T47D (cell line): ENCODE data around the gene GRIPAP1.

ENCODE experiments used
- DNase-seq, 2 experiments: peaks; one replicate each; pipeline versions ENCODE4 v3.0.0 to v3.0.0-alpha.2; 2011 to 2012; ENCODE audit warnings: low read depth in 1 of 2, low spot score in 1 of 2
- JUND ChIP-seq: IDR thresholded peaks from 2 replicates; pipeline ENCODE4 v1.6.1; 2012; ENCODE audit warnings: low read depth
- in situ Hi-C: cut with HindIII; loops from 2 replicates; pipeline ENCODE4 v1.10.0; 2016; ENCODE audit warnings: low sequenced_read_pairs, low pct_unique_long_range_greater_than_20kb

Gene GRIPAP1

DNA sequence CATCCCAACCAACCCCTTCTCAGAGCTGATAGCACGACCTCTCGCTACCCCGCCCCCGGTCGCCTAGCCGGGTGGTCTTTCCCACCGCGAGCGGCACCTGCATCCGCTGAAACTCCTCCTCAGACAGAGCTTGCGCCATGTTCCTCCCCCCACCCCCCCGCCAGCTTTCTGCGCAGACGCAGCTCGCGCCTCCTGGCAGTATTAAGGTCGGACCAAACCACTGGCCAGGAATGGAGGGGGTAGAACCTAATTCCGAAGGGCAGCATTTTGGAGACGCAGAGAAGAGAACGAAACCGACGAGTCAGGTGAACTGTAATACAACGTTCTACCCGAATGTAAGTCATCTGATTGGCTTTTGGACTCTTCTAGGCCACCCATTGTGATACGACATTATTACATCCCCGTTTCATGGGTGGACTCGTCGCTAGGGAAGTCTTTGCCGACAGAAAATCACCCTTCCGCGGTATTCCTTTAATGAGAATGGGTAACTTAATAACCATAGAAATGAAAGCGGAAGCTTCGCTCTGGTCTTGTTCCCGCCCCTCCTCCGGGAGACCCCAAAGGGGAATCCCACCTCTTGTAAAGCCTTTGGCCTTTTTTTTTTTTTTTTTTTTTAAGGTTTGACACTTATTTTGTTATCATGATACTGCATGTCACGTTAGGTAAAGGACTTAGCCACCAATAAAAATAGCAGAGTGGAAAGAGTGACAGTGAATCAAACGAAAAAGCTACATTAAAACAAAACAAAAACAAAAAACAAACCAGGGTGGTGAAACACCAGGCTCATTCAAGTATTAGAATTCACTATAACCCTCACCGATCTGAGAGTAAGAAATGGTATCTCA lies at the start of gene GRIPAP1:
Gene GRIPAP1 (minus strand): TSS at position 174 of the 845 bp plus-strand sequence. CDS start 35 bp downstream, at position 139.
- in situ Hi-C loops = no loop called here
- TF ChIP-seq JUND = no peak

GRCh38 chrX:49043987-49044281 lies 41.9 kb upstream of the GRIPAP1 start:
- in situ Hi-C loops = no loop called here
- TF ChIP-seq JUND = no peak
- DNase-seq = no peak

More for the DNA sequence above, at the start of gene GRIPAP1:
- DNase-seq = peak; percentile 65 to 93

DNA sequence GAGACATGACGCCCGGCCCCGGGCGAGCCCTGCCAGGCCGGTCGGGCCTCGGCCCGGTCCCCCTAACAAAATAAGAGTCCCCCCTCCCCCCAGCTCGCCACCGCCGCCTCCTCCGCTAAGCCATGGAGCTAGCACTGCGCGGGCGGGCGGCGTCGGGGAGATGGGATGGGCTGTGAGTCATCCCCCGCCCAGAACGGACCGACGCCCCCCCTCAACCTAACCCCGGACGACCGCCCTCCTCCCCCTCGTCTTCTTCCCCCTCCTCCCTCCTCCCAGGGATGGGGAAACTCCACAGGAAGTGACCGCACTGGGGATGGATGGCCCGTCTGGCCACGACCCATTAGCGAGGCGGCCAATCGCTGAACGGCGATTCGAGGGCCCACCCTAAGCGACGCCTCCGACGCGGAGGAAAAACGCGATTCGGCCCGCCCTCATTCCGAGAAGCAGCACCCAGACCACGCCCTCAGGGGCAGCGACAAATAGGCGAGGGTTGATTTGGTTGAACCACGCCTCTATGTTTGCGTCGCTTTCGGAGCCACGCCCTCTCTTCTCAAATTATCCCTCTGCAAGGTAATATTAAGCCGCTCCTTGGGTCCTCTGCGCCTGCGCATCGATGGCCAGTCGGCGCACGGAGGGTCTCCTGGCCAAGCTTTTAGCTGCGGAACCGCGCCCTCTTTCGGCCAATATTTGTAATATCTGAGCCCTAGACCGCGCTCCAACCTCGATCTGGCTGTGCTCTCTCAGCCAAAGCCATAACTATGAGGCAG lies 41.3 kb upstream of the GRIPAP1 start, which contains the start of gene TFE3:
Gene TFE3 (minus strand): TSS at position 138 of the 767 bp plus-strand sequence. CDS start 131 bp downstream, at position 7.
- in situ Hi-C loops = no loop called here
- peak; percentile 87 to 99 for DNase-seq
- no peak for TF ChIP-seq JUND

- no peak for DNase-seq
- in situ Hi-C loops = no loop called here
- no peak for TF ChIP-seq JUND
These were observed 40.6 kb upstream of the GRIPAP1 start for GRCh38 chrX:49042581-49043219.

DNA sequence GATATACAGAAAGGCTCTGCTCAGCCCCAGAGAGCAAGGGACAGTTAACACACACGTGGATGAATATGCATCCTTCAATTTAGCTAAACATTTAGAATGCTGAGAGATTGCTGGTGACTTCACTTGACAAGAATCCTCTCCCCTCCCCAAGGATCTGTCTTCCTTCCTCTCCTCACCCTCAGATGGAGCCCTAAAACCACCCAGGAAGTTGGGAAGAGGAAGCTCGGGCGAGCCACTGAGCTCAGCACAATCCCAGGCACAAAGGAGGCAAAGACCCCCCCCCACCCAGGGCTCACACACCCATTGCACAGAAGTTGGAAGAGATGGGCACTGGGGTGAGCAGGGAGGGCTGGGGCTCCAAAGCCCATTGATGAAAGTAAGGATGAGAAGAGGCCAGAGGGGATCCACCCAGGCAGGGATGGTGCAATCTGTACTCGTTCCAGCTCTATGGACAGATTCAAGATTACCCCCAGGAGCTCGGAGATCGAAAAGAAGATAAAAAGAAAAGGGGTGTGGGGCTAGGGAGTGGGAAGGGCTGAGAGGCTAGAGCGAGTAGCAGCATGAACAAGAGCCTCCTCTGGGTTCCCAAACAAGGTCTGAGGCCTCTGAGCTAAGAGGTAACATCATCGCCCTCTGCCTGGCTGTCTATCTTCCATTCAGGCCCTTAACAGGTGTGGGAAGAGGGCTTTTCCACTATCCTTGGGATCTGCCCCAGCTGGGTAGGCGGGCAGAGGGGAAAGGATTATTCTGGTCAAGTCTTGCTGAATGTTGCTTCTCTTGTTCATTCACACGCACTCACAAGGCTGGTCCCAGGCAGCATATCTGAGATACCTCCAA lies 39.9 kb upstream of the GRIPAP1 start:
- peak in 1 of 2 experiments; percentile 37 for DNase-seq
- in situ Hi-C loops = no loop called here

GRCh38 chrX:49040376-49040955 lies 38.4 kb upstream of the GRIPAP1 start:
- DNase-seq = no peak
- TF ChIP-seq JUND = no peak
- in situ Hi-C loops = no loop called here

More for the DNA sequence above, 39.9 kb upstream of the GRIPAP1 start:
- TF ChIP-seq JUND = no peak

- in situ Hi-C loops = no loop called here
- TF ChIP-seq JUND = no peak
- DNase-seq = peak; percentile 37 to 92
These were observed 37.7 kb upstream of the GRIPAP1 start for GRCh38 chrX:49039598-49040375.

DNA sequence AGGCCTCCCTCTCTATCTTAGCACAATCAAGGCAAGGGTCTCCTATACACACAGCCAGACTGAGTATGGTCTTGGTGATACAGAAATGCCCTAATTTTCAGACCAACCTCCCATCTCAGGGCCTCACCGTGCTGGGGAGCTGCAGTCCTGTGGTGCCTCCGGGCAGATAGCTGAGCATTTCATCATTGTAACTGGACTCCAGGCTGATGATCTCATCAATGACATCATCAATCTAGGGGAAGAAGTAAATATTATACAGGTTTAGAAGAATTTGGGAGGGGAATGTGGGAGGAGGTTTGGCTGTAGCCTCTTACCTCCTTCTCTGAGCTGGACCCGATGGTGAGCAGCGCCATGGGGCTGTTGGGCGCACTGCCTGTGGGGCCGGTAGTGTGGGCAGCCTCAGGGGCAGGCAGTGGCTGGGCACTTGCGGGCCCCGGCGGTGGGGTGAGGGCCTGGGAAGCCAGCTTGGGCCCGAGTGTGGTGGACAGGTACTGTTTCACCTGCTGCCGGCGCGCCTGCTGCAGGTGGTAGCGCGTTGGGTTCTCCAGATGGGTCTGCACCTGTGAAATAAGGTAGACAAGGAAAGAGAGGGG lies 35.9 kb upstream of the GRIPAP1 start:
- peak in 1 of 2 experiments; percentile 35 for DNase-seq
- in situ Hi-C loops = no loop called here
- TF ChIP-seq JUND = no peak

DNA sequence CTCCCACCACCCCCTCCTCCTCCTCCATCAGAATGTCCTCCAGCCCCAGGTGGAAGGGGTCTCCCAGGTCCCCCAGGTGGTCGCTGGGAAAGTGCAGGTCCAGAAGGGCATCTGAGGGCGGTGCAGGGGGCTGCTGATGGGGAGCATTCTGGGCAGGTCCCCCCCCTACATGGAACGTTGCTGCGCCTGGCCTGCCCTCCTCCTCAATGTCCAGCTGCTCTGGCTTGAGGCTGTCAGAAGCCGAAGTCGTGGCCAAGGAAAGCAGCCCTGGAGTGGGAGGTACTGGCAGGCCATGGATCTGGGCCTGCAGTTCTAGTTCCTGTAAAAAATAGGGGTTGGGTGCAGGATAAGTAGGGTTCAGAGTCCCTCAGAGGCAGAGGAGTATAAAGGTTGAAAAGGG lies 28.2 kb upstream of the GRIPAP1 start:
- no peak for DNase-seq
- in situ Hi-C loops = no loop called here
- no peak for TF ChIP-seq JUND

DNA sequence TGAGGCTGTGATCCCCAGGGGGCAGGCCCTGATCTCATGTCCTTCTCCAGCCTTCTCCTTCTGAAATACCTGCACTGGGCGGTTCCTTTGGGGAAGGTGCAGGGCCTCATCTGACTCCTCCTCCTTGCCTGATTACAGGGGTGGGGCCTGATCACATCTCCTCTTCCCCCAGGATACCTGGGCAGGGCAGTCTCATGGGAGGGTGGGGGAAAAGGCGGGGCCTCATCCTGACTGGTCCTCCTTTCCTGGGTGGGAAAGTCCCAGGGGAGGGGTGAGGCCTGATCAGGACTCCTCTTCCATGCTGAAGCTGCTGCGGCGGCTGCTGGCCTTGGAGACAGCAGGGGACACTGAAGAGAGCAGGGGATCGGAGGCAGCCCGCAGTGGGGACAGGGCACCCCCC lies 27.8 kb upstream of the GRIPAP1 start:
- DNase-seq = peak in 1 of 2 experiments; percentile 77
- TF ChIP-seq JUND = no peak

DNA sequence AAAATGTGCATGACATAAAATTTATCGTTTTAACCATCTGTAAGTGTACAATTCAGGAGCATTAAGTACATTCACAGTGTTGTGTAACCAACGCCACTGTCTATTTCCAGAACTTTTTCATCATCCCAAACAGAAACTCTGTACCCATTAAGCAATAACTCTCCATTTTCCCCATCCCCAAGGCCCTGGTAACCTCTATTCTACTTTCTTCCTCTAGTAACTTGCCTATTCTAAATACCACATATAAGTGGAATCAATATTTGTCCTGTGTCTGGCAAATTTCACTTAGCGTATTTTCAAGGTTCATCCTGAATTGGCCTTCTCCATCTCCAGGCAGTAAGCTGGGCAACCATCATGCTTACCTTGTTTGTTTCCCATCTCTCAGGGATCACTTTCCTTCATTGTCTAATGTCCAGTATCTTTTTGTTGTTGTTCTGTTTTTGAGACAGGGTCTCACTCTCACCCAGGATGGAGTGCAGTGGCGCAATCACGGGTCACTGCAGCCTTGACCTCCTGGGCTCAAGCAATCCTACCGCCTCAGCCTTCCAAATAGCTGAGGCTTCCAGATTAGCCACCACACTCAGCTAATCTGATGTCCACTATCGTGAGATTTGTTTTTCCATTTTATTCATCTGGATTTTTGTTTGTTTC lies 17.7 kb upstream of the GRIPAP1 start:
- in situ Hi-C loops = no loop called here
- no peak for DNase-seq
- TF ChIP-seq JUND = no peak

More for the DNA sequence above, 27.8 kb upstream of the GRIPAP1 start:
- in situ Hi-C loops = no loop called here
